Stimulated activated CD4-positive, alpha-beta T cell treated with anti-CD3 and anti-CD28 coated beads, Interleukin-15, amount 100 ng/mL, for 48 hours (primary cell): ENCODE measurements around the gene SLC5A5.

Experiments used
- DNase-seq, 2 donors: peaks; one replicate each; pipeline ENCODE4 v3.0.0-alpha.2; 2020; ENCODE audit warnings: low read depth in 2 of 2

SLC5A5 gene

DNA sequence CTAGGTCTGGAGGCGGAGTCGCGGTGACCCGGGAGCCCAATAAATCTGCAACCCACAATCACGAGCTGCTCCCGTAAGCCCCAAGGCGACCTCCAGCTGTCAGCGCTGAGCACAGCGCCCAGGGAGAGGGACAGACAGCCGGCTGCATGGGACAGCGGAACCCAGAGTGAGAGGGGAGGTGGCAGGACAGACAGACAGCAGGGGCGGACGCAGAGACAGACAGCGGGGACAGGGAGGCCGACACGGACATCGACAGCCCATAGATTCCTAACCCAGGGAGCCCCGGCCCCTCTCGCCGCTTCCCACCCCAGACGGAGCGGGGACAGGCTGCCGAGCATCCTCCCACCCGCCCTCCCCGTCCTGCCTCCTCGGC, at the start of gene SLC5A5:
Gene SLC5A5, plus strand, starts transcription at position 68 of the 373 bp plus-strand sequence. CDS start 375 bp downstream, outside the sequence.
- no peak for DNase-seq

DNA sequence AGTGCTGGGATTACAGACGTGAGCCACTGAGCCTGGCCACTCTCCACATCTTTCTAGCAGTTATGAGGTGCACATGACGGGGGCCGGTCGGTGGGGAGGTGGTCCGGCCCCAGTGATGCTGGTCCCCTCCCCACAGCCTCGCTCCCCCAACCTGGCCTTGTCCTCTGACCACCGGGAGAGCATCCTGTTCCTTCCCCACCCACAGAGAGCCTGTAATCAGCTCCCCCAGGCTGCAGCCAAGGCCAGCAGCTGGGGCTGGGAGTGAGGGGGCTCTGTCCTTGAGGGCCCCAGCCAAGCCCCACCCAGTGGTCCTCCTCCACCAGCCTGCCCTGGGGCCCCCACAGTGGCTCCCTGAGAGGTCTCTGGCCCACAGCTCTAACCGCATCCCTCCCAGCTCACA, 47.4 kb upstream of the SLC5A5 start:
- no peak for DNase-seq

DNA sequence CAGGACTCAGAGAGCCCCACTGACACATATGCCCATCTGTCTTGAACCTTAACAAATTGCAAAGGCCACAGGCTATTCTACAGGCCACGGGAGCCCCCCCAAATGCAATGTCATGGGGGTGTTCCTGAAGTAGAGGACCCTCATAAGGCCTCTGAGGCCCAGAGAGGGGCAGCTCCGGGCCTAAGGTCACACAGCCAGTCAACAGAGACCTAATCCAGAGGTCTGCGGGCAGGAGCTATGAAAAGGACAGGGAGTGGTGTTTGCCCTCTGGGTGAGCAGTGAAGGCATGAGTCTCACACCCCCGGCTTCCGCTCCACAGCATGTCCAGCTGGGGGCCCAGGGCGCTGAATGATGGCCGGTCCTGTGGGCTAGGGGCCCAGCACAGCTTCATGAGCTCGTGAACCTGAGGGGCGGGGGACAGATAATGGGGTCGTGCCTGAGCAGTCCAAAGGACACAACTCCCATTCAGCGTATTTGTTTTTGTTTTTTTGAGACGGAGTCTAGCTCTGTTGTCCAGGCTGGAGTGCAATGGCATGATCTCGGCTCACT, 45.2 kb upstream of the SLC5A5 start:
- no peak for DNase-seq

DNA sequence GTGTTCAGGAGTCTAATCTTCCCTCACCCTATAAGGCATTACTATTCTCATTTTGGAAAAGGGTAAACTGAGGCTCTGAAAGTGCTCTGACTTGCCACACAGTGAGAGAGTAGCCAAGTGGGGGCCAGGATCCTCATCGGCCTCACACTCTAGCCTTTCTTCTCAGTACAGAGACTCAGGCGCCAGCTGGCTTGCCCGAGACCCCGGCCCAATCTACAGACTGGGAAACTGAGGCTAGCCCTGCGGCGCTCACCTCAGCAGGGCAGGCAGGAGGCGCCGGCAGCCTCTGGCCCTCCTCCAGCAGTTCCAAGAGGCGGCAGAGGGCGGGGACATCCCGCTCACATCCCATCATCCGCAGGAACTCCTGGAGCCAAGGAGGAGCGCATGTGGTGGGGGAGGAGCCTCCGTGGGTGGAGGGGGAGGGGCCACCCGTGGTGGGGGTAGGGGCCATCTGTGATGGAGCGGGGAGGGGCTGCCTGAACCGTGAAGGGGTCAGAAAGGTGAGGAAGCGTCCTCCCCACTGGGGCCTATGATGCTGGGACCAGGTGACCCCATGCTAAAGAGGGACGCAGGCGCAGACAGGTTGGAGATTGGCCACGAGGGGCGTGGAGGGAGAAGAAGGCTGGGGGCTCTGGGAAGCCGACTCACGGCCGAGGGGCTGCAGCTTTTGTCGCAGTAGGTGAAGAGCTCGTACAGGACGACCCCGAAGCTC, 41.7 kb upstream of the SLC5A5 start:
- DNase-seq, result no peak

DNA sequence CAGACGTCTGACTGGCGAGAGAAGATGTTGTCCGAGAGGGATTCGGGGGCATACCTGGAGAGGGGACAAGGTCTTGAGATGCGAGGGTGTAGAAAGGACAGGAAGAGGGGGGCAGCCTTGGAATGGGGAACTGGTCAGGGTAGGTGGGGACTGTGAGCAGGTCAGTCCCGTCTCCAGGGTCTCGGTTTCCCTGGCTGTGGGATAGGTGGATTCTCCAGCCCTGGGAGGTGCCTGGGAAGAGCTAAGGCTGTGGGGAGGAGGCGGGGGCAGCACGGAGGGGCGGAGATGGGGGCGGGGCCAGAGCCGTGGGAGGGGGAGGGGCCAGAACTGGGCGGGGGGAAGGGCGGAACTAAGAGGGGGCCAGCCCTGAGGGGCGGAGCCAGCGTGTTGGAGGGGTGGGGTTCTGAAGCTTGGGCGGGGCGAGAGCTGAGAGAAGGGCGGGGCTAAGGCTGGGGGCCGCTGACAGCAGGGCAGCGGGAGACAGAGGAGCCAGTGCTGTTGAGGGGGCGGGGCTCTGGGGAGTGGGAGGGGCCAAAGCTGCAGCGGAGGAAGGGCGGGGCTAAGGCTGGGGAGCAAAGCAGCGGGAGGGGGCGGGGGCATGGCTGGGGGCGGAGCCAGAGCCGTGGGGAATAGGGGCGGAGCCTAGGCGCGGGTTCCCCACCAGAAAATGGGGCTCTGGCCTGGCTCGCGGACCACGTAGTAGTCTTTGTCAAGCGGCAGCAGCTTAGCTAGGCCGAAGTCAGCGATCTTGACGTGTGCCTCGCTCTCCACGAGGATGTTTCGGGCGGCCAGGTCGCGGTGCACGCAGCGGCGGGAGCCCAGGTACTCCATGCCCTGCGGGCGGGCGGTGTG, 41.0 kb upstream of the SLC5A5 start:
- DNase-seq, result peak; percentile 64 to 65

- no peak for DNase-seq
Measured at GRCh38 chr19:17831419-17831888, 40.3 kb upstream of the SLC5A5 start.

DNA sequence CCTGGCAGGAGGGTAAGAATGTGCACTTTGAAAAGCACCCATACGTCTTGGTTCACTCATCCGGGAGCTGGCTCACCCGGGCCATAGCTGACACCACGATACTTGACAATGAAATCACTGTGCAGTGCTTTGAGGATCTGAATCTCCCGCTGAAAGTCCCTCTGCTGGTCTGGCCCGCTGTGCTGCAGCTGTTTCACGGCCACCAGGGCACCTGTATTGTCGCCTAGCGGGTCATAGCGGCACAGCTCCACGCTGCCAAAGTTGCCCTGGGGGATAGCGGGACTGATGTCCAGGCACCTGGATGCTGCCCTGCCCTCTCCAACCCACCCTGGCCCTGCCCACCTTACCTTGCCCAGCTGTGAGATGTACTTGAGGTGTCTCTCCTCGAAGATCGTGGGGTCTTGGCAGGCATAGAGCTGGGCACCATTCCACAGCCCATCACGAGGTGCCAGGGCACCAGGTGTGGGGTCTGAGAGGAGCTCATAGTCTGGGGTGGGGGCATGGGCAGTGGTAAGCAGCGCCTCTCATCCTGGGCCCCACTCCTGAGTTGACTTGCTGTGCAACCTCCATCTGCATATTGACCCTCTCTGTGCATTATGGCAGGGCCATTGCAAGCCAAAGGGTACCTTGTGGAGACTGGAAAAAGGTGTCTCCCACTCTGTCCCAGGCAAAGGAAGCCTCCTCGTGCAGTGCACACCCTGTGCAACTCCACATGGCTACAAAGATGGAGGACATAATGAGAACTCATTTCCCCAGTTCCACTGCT, 39.1 kb upstream of the SLC5A5 start:
- DNase-seq, result no peak

GRCh38 chr19:17834350-17835181, 37.2 kb upstream of the SLC5A5 start:
- no peak for DNase-seq

GRCh38 chr19:17835182-17836006, 36.4 kb upstream of the SLC5A5 start:
- DNase-seq, result no peak

- no peak for DNase-seq
Measured at GRCh38 chr19:17836530-17836929, 35.2 kb upstream of the SLC5A5 start.

- DNase-seq, result no peak
Measured at GRCh38 chr19:17837972-17838371, 33.8 kb upstream of the SLC5A5 start.

DNA sequence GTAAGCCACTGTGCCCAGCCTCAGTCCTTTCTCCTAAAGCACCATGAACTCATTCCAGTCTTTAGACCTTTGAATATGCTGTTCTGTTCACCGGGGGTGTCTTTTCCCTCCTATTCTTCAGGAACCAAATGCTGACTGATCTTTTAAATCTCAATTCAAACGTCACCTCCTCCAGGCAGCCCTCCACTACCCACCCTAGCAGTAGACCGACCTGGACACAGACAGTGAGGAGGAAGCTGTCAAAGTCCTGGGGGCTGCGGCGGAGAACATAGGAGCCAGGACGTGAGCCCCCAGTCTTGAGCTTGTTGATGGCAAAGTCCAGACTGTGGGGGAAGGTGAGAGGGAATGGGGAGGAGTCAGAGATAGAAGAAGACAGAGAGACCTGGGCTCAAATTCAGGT, 31.7 kb upstream of the SLC5A5 start:
- DNase-seq, result no peak

GRCh38 chr19:17841371-17841809, 30.4 kb upstream of the SLC5A5 start:
- DNase-seq, result no peak

DNA sequence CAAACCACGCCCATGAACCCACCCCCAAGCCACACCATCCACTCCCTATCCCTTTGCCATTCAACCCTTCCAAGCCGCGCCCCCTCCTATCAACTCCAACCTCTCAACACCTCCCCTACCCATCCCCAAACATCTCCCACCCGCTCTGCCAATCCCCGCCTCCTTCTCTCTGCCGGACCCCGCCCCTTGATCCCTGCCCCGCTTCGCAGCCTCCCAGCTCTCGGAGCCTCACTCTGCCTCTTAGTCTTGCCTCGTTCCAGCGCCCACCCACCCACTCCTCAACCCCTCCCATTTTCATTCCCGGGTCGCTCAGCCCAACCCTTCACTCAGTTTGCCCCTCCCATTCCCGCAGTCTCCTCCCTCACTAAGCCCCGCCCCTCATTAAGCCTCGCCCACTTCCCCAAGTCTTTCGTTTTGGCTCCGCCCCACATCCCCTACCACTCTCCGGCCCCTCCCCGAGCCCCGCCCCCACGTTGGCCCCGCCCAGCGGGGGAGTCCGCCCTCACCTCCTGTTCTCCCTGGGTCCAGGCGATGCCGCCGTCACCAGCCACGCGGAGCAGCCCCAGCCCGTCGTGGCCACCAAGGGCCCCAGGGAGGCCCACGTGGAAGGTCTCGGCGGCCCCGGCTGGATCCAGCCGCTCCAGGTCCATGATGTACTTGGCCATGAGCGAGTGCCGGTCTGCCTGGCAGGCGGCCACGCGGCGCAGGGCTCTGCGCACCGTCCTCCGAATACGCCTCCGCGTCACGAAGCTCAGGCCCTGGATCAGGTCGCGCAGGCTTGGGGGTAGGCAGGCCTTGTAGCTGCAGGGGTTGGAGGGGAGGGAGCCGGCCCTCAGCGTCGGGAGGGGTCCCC, 29.7 kb upstream of the SLC5A5 start:
- DNase-seq, result peak; percentile 66 to 82

DNA sequence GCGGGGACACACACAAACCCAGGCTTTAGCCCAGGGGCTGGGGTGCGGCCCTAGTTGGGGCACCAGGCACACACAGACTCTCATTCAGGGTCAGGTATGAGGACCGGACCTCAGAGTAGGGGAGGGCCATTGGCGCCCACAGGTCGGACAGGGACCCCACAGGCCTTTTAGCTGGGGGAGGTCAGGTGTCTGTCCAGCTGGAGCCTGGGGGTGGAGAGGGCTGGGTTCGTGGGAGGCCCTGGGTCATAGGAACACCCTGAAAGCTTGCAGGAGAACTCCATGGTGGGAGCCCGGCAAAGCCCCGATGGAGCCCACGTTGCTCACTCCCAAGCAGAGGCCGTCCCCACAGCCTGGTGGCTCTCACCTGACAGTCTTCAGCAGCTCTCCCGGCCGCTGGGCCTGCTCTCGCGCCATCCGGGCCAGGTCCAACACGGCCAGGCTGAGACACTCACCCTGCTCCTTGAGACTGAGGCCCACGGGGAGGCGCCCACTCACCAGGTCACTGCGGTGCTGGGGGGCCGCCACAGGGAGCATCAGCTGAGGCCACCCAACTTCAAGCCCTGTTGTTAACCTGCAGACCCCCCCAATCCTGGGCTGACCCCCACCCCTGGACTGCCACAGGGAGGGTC, 29.0 kb upstream of the SLC5A5 start:
- DNase-seq, result no peak

- DNase-seq, result no peak
Measured at GRCh38 chr19:17843292-17843827, 28.4 kb upstream of the SLC5A5 start.

- DNase-seq, result no peak
Measured at GRCh38 chr19:17843908-17844490, 27.7 kb upstream of the SLC5A5 start.

GRCh38 chr19:17846146-17846545, 25.6 kb upstream of the SLC5A5 start:
- no peak for DNase-seq
